Glomerular endothelial cell (primary cell): ENCODE measurements around the gene ZNRF2. TPM values are rescaled to one million over a fixed set of nuclear protein-coding genes. Genes with fewer than 3 reads are reported as not detected.
A peak's percentile ranks its signal among the peaks of the same experiment; 100 is the strongest.

Source experiments
- DNase-seq: peaks from one replicate; pipeline ENCODE4 v3.0.0-alpha.2; 2011; ENCODE audit warnings: low read depth, low spot score; ENCODE audit errors: extremely low read depth
- total RNA-seq: library from RNA; depleted of rRNA; stranded (reverse); fragments of >200 nt; gene quantifications from 2 replicates; pipeline ENCODE4 v1.2.3, GENCODE V29; 2015

The ZNRF2 gene
- total RNA-seq, 1 donor from 2014 or later: 6.6 TPM

GRCh38 chr7:30396389-30396788 lies 112.0 kb downstream of the ZNRF2 start:
- DNase-seq: no peak

GRCh38 chr7:30403477-30403876 lies 119.1 kb downstream of the ZNRF2 start:
- DNase-seq: no peak

GRCh38 chr7:30405179-30405578 lies 120.8 kb downstream of the ZNRF2 start:
- no peak for DNase-seq

- DNase-seq: no peak
These were observed 122.4 kb downstream of the ZNRF2 start for GRCh38 chr7:30406664-30407425.

DNA sequence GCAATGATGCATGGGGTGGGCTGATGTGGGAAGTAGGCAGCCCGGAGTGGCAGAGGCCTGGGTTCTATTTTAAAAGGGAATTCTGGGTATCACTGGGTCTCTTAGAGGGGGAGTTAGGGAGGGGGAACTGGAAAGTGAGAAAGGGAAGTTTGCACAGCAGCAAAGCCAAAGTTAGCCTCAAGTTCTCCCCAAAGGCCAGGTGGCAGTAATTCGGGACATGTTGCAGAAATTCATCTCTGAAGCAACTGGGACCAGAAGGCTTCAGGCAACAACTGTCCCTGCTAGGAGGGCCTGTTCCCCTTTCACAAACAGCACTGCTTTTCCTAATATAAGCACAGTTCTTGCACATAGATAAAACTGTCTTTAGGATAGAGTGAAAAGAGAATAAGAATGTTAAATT lies 126.8 kb downstream of the ZNRF2 start:
- no peak for DNase-seq

DNA sequence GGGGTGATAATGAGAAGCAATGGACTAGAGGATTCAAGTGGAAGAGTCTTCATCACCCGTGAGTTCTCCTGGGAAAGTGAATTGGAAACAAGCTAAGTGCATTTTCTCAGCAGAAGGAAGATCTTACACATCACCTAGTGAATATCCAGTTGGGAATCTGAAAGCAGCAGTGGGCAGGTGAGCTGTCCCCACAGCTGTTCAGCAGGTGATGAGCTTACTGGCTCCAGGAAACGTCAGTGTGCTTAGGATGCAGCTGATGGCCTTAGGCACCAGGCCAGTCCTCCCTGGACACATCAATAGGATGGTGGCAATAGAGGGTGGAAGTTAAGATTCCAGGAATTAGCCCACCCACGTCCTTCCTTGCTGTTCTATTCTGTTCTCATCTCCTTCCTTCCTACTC lies 127.5 kb downstream of the ZNRF2 start:
- no peak for DNase-seq

DNA sequence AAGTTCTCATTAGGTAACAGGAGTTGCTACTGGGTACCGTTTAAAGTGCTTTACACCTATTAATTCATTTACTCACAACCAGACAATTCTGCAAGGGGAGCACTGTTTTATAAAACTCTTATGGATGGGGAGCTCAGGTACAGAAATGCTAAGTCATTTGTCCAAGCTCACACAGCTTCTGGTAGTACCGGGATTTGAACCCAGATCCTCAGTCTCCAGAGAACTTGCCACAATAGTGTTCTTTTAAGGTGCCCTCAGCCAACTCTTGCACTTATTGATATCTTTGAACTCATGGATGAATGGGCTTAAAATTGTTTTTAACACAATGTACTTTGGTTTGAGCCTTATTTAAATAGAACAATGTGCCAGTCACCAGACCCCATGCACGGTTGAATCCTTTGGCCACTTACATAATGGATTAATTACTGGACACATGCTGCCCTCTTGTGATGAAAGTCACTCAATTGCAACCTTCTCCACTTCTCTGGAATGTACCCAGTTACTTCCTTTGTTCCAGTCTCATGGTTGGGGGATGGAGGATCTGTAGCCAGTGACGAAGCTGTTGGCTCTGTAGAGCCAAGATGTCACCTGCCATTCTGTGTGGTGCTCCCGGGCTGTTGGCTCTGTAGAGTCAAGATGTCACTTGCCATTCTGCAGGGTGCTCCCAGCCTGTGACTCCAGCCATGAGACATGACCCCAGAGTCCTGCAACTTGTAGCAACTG lies 128.5 kb downstream of the ZNRF2 start:
- DNase-seq: peak; percentile 90

DNA sequence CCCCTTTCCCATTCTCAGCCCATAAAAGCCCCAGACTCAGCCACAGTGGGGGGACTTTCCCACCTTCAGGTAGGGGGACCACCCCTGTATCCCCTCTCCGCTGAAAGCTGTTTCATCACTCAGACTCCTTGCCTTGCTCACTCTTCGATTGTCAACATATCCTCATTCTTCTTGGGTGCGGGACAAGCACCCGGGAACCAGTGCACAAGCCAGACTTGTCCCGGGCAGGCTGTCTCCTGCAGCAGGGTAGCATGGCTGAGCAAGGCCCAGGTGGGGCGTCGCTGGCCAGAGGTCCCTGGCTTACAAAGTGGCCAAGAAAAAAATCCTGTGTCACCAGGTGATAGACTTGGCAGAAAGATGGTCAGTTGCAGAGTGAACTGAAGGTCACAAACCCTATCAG lies 129.5 kb downstream of the ZNRF2 start:
- no peak for DNase-seq

Other genes starting within 250 kb of the ZNRF2 start
- 3.4 and 6.6 TPM in 2 replicates for gene MTURN, start 149.6 kb upstream of the ZNRF2 start, total RNA-seq
- gene NOD1, start 194.2 kb downstream of the ZNRF2 start, total RNA-seq: 24.6 and 41.0 TPM in 2 replicates
- 32.0 and 33.8 TPM in 2 replicates for gene GGCT, start 220.2 kb downstream of the ZNRF2 start, total RNA-seq